ENCODE results near the gene ERCC6L2.

The ERCC6L2 gene

DNA sequence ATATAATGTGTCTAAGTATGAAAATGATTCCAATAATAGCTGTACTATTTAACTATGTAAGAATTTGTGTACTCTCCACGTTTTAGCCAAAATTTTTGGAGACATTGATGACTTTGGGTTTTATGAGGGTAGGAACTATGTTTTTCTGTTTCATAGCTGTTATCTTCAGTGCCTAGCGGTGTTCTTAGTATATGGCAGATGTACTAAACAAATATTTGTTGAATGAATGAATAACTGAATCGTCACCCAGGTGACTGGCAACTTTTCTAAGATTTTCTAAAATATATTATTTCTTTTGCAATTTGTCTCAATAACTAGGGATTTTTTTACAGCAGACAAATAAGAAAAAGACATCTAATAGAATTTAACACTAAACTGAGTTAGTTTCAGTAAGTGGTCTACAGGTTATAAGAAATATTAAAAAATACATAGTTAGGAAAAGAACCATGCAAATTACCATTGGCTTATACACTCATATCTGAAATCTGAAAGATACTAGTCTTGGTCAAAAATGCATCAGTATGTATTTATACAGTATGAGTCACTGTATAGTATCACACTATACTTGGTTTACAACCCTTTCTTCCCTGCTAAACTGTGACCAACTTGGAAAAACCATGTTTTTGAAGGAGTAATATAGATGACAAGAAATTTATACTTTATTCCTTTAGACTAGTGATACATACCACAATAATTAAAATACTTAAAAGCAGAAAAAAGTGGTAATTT lies 10.5 kb upstream of the ERCC6L2 start:
- DNase-seq = no peak

DNA sequence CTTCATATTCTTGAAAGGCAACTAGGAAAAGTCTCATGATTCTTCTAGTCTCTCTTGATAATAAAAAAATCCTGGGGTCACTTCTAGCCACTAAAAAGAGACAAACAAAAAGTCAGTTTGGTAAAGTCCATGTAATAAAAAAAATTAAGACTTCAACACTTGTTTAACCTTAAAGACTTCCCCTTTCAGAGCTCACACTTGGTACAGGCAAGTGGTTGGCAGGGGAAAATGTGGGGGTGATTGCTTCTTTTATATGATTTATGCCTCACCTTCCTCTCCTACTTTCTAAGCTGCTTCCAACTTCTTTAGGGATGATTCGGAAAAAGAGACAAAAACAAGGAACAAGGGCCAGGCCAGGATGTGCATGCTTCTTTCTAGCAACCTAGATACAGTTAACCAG lies 5.1 kb upstream of the ERCC6L2 start:
- DNase-seq = no peak

DNA sequence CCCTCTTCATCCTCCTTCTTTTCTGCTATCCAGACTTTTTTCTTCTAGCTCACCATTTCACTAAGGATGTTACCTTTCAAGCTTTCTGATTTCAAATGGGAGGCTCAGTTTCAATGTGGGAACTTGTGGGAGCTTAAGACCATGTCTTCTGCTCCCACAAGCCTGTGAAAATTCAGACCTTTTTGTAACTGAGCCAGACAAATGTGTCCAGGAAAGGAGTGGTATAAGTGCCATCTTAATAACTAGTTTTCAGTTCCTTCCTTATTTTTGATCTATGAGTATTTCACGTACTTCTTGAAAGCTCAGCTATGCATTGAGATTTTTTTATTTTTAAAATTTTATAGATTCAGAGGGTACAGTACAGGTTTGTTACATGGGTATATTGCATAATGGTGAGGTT lies 4.6 kb upstream of the ERCC6L2 start:
- DNase-seq = no peak

DNA sequence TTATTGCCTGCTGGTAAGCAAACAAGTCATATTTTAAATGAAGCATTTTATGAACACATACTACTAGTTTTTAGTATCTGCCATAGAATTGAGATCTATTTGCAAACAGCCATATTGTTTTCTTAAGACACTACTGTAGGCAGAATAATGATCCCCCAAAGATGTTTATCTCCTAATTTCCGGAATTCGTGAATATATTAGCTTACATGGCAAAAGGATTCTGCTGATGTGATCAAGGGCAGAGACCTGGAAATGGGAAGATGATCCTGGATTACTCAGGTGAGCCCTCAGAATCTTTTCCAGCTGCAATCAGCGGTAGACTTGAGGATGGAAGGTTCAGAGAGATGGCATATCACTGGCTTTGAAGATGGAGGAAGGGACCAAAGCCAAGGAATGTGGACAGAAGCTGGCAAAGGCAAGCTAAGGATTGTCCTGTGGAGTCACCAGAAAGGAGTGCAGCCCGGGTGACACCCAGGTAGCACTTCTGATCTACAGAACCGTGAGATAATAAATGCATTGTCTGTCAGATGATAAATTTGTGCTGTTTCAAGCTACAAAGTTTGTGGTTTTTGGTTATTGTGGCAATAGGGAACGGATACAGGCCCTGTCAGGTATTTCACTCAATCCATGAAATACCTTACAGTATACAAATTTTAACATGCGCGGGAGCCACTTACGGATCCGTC lies 1.0 kb upstream of the ERCC6L2 start:
- DNase-seq = no peak

DNA sequence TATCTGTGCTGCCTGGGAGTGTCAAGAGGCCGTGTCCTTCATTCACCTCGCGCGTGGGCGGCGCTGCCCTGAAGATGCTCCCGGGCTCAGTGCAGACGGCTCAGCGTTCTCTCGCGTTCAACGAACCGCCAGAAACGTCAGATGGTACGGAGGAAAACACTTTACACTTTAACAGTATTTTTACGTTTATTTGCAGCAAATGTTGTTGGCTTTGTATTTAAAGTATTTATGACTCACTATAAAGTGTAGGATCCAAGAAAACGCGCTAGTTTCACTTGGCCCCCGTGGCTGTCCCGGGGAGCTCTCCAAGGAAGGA lies 544 bp upstream of the ERCC6L2 start:
- DNase-seq = peak; percentile 12

DNA sequence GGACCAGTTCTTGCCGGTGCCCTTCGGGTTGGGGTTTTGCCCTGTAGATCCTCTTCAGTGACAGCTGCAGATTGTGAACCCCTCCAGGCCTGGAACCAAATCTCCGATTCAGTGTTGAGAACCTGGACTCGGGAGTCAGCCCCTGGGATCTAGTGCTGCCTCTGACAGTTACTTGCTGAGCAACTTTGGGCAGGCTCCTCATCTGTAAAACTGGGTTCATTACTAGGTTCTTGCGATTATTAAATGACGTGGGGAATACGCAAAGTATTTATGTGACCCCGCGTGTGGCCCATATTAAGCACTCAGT lies 600 bp downstream of the ERCC6L2 start:
- no peak for DNase-seq

DNA sequence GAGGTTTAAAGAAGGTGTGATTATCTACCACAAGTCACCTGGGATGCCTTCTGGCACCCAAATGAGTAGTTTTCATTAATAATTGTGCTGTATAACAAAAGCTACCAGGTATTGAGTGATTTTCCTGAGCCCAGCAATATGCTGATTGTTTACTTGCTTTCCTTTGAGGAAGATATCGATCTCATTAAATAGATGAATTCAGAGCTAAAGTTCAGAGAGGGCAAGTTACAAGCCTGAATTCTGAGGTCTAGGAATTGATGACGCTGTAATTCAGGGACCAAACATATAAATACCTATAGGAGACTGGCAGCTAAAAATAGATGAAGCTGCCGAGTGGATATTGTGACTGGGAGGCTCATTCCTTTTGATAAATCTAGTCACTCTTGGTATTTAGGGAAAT lies 1.1 kb downstream of the ERCC6L2 start:
- DNase-seq = no peak

DNA sequence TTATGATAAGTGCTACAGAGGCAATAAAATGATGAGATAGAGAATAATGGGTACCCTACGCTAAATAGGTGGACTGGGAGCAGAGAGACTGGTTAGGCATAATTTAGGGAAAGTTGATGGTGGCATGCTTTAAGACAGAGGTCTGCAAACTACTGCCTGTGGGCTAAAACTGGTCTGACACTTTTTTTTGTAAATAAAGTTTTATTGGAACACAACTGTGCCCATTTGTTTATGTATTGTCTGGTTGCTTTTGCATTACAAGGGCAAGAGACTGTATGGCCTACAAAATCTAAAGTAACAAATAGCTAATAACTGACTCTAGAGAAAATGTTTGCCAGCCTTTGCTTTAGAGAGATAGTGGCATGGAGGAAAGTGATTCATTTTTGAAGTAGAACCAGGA lies 2.5 kb downstream of the ERCC6L2 start:
- DNase-seq = no peak

DNA sequence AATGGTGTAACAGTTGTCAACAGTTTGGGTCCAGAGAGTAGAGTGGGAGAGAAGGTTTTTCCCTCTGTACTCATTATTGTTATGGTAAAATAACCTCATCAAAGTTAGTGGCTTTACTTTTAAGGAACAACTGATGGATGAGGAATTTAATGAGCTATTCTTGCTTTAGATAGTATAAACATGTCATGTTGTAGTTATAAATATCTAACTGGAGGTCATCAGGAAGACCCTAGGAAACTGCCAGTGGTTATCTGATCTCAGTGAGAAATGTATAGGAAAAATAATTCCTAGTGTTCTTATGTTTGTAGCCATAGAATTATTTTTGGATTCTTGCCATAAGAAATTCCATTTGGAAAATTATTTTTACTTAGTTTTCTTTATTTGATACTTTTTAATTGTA lies 4.1 kb downstream of the ERCC6L2 start:
- no peak for DNase-seq

DNA sequence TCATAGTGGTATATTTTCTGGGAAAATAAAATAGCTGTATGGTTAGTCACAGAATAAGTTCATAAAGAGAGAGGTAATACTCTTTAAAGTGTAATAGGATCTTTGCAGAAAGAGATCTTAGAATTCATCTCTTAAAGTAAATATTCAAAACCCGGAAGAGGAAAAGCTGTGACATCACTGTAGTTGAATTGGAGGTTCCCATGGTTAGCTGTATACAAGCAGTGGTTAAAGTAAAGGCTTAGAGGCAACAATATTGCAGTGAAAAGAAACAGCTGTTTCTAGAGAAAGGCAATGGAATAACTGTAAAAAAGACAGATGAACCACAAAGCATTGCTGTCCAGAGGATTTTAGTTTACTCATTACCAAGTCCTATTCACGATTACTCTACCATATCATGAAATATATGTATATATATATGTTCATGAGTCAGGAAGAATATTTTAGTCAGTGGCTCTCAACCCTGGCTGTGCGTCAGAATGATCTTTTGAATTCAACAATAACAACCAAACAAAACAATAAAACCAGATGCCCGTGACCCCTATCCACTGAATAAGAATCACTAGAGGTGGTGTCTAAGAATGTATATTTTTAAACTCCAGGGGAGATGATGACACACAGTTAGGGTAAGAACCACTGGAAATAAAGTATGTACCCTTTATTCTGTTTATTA lies 4.7 kb downstream of the ERCC6L2 start:
- no peak for DNase-seq

DNA sequence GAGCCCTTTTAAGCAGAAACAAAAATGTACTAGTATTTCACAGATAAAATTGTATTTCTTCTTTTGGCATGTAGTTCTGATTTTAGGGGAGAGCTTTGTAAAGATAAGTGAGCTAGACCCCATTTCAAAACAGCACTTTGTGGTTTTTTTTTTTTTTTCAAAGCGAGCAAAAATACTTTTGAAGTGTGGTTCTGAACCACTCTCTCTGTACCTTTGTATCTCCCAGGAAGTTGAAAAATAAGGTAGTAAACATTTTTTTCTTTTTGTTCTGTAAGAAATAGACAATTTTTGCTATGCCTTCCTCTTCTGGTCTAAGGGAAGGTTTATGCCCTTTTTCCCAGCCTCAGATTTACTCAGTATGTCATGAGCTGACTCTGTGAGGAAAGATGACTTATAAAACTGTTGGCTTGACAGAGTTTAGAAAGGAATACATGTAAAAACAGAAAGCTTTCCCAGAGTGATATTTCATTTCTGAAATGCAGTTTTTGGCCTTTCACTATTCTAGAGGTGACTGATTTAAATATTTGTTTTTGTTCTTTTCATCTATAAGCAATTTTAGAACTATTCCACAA lies 12.5 kb downstream of the ERCC6L2 start:
- DNase-seq = no peak

DNA sequence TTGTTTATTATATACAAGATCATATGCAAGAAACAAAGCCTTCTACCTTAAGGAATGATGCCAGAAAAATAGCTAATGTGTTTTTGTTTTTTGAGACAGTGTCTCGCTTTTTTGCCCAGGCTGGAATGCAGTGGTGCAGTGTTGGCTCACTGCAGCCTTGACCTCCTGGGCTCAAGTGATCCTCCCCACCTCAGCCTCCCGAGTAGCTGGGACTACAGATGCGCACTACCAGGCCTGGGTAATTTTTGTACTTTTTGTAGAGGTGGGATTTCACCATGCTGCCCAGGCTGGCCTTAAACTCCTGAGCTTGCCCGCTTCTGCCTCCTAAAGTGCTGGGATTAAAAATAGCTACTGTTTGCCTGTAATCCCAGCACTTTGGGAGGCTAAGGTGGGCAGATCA lies 15.1 kb downstream of the ERCC6L2 start:
- no peak for DNase-seq

DNA sequence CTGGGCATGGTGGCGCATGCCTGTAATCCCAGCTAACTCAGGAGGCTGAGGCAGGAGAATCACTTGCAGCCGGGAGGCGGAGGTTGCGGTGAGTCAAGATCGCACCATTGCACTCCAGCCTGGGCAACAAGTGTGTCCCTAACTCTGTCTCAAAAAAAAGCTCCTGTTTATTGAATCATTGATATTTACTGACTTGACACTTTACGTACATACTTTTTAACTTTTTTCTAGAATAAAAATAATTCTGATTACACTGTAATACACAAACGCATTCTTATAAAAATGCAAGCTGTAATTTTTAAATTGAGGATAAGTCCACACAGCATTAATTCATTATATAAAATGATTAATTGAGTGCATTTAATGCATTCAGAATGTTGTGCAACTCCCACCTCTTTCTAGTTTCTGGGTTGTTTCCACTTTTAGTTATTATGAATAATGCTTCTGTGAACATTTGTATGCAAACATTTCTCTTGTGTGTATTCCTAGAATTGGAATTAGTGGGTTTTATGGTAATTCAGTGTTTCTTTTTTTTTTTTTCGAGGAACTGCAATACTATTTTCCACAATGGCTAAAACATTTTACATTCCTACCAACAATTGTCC lies 15.7 kb downstream of the ERCC6L2 start:
- DNase-seq = no peak

DNA sequence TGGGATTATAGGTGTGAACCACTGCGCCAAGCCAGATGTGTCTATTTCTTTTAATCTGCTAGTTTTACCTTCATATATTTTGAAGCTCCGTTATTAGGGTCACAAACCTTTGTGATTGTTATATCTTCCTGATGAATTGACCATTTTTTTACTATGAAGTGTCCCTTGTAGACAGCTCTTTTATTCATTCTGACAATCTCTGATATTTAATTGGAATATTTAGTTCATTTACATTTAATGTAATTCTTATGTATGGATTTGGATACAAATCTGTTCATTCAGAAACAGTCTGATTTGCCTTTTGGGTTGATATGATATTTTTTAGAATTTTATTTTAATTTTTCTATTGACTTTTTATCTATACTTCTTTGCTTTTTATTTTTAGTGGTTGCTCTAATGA lies 17.2 kb downstream of the ERCC6L2 start:
- DNase-seq = no peak

DNA sequence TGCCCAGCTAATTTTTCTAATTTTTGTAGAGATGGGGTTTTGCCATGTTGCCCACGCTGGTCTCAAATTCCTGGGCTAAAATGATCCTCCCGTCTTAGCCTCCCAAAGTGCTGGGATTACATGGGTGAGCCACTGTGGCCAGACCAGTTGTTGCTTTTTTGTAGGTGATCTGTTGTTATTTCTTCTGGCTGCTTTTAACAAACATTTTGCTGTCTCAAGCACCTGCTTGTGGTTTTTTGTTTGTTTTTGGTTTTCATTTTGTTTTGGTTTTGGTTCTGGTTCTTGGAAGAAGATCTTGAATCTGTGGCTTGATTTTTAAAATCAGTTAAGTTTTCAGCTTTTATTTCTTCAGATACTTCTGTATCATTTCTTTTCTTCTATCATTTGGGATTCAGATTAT lies 21.1 kb downstream of the ERCC6L2 start:
- no peak for DNase-seq

DNA sequence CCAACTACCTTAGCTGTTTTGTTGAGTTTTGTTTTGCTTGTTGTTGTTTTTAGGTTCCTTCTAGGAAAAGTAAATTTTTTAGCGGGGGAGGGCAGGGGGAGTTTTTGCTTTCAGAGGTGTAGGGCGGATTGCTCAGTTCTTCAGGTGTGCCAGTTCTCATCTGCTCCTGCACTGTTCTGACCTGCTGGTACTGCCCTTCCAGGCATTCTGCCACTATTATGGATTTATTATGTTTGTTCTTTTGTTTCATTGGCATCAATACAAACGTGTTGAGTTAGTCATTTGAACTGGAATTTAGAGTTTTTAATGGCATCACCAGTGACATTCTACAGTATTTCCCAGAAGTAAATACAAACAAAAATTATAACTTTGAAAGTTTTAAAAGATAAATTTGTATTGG lies 26.0 kb downstream of the ERCC6L2 start:
- no peak for DNase-seq

DNA sequence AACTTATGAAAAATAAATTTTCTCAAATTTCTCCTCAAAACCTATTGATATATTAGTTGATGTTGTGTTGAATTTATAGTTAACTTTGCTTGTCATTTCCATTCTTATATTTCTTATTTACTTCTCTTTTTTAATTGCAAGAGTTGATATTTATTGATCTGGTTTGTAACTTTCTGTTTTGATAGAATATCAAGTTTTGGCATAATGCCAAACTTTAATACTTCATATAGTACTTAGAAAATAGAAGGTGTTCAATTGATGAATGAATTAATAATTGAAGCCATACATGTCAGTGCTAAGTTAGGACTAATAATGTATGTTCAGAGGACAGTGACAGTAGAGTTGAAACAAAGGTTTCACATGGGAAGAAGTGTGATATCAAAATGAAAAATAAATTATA lies 27.9 kb downstream of the ERCC6L2 start:
- DNase-seq = no peak

DNA sequence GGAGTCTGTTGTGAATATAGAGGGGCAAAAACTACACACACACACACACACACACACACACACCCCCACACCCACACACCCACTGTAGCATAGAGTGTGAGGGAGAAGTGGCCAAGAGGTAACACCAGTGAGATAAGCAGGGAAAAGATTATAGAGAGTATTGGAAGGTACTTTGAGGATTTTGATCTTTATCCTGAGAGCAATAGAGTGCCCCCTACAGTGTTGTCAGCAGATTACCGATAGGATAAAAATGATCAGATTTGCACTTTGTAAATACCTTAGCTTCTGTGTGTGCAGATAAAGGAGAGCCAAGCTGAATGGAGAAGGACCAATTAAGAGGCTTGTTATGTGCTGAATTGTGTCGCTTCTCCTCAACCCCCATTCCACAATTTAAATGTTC lies 32.3 kb downstream of the ERCC6L2 start:
- DNase-seq = no peak

DNA sequence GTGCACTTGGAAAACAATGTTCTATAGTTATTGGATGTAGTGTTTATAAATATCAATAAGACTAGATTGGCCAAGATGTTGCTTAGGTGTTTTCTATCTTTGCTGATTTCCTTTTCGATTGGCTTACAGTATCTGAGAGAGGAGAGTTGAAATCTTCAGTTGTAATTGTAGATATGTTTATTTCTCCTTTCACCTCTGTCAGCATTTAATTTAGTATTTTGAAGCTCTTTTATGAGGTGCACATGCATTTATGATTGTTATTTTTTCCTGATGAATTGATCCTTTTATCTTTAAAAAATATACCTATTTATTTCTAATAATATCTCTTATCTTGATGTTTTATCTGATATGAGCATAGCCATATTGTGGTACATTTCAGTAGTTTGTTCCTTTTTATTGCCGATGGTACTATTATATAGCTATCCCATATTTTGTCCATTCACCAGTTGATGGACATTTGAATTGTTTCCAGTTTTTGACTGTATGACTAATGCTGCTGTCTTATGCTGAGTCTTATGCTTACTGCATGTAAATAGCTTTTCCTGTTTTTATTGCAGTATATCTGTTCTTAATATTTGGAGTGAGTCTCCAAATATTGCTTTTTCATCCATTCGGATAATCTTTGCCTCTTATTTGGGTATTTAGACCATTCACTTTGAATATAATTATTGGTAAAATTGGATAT lies 34.7 kb downstream of the ERCC6L2 start:
- no peak for DNase-seq

DNA sequence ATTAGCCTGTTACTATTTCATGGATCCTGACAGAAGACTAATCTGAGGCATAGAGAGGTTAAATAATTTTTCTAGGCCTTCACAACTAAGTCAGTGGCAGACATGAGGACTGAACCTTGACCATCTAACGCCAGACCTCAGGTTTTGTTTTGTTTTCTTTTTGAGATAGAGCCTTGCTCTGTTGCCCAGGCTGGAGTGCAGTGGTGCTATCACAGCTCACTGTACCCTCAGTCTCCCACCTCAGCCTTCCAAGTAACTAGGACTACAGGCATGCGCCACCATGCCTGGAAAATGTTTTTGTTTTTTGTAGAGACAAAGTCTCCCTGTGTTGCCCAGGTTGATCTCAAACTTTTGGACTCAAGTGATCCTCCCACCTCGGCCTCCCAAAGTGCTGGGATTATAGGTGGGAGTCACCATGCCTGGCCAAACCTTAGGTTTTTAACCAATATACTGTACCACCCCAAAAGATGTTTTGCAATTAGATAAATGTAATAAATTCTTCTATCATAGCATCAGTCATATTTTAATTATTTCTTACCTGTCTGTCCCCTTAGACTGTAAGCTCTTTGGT lies 35.4 kb downstream of the ERCC6L2 start:
- no peak for DNase-seq

DNA sequence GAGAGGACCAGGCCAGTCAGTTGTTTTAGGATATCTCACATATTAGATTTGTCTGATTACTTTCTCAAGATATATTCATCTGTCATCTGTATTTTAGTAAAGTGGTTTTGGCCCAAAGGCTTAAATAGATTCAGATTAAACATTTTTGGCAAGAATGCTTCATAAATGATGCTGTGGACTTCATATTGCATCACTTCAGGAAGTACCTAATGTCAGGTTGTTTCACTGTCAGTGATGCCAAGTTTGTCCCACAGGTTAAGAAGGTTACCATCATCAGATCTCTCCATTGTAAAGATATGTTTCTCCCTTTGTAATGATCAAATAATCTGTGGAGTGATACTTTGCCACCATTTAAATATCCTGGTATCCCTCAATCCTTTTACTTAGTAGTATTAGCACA lies 37.3 kb downstream of the ERCC6L2 start:
- no peak for DNase-seq

DNA sequence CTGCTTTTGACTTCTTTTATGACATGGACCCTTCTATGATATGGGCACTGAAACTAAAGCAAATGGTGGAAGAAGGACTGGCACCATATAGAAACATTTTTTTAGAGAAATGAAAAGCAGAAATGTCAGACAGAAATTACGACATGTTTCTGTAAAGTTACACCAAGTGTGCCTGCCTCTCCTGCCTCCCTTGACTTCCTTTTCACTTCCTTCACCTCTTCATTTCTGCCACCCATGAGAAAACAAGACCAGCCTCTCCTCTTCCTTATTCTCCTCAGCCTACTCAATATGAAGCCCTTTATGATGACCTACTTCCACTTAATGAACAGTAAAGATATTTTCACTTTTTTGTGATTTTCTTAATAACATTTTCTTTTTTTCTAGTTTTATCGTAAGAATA lies 44.5 kb downstream of the ERCC6L2 start:
- DNase-seq = no peak

DNA sequence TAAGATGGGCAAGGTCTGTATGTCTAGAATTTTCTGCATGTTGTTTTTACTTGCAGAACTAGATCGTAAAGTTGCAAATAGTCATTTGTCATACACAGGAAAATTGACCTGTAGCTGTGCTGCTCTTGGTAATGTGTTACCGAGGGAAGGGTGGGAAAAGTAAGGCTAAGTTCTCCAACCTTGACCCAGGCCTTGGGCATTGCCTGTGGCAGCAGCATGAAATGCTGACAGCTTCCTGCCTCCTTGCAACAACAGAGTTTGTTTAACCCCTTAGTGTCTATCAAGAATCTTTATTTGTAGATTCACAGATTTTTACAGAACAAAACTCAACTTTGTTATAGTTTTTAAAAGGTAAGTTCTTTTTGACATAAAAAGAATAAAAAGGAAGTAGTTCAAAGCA lies 48.3 kb downstream of the ERCC6L2 start:
- DNase-seq = no peak
